ENCODE data around the gene FHIP2A. TPM values are rescaled to one million over a fixed set of nuclear protein-coding genes. Genes with fewer than 3 reads are reported as not detected.

Gene FHIP2A
- total RNA-seq, 1 donor from 2014 or later, result 30.2 TPM

DNA sequence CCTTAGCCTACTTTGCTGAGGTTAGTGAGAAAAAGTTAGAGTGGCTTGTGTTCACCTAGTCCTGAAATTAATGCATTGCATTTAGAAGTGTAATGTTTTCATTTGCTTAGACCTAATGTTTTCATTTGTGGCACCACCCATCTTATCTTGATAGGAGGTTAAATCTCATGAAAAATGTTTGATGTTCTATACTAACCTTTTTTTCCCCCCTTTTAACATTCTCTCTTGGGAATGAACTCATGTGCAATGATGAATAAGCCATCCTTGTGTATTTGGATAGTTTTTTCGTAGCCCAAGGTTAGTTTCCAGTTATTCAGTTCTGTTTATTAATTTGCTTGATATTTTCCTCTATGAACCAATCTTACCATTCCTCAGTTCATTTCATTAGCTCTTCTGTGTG lies 2.8 kb downstream of the FHIP2A start:
- peaks cover 28% of the 10 kb centered on the region for H3K4me1 ChIP-seq
- intact Hi-C loops (cut with DNase I), result no loop called here
- no peaks in the 10 kb centered on the region for H3K9me3 ChIP-seq
- peak overlapping the region; percentile 79 for H3K4me3 ChIP-seq
- no peaks in the 10 kb centered on the region for H3K36me3 ChIP-seq
- H3K27ac ChIP-seq, result no peak overlapping the region
- H3K27me3 ChIP-seq, result no peaks in the 10 kb centered on the region
- no peak for DNase-seq
- ATAC-seq, result no peak
- TF ChIP-seq, protein P1, sequence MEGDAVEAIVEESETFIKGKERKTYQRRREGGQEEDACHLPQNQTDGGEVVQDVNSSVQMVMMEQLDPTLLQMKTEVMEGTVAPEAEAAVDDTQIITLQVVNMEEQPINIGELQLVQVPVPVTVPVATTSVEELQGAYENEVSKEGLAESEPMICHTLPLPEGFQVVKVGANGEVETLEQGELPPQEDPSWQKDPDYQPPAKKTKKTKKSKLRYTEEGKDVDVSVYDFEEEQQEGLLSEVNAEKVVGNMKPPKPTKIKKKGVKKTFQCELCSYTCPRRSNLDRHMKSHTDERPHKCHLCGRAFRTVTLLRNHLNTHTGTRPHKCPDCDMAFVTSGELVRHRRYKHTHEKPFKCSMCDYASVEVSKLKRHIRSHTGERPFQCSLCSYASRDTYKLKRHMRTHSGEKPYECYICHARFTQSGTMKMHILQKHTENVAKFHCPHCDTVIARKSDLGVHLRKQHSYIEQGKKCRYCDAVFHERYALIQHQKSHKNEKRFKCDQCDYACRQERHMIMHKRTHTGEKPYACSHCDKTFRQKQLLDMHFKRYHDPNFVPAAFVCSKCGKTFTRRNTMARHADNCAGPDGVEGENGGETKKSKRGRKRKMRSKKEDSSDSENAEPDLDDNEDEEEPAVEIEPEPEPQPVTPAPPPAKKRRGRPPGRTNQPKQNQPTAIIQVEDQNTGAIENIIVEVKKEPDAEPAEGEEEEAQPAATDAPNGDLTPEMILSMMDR (IDR thresholded peaks at IDR 0.05), result no peak

DNA sequence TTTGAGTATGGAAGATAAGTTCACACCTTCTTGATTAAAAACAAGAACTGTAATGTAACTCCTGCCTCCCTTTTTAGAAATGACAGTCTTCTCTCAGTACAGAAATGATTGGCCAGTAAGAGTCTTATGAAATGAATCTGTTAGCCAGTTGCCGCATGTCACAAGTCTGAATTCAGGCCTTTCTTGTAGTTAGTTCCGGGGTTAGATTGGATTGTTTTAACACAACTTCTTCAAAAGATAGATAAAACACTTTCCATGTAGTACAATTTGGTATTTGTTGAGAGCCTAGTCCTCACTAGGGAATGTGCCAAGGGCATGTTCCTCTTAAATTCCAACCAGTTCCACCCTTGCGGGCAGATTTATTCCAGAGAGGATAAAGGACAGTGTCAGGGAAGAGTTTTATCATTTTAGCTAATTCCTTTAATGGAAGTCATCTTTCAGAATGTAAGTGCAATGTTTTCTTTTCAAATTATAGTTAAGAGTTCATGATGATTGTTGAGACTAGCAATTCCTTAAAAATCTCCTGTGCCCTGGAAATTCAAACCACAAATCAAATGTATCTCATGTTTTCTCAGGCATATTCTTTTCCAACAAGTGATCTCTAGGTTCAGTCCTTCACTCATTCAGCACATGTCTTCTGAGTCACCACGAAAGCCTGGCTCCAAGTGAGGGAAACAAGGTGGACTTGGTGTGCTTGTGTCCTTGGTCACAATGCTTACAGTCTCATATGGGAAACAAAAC lies 4.1 kb downstream of the FHIP2A start:
- H3K9me3 ChIP-seq, result no peaks in the 10 kb centered on the region
- ATAC-seq, result no peak
- TF ChIP-seq, protein P1 (IDR thresholded peaks at IDR 0.05), result no peak

DNA sequence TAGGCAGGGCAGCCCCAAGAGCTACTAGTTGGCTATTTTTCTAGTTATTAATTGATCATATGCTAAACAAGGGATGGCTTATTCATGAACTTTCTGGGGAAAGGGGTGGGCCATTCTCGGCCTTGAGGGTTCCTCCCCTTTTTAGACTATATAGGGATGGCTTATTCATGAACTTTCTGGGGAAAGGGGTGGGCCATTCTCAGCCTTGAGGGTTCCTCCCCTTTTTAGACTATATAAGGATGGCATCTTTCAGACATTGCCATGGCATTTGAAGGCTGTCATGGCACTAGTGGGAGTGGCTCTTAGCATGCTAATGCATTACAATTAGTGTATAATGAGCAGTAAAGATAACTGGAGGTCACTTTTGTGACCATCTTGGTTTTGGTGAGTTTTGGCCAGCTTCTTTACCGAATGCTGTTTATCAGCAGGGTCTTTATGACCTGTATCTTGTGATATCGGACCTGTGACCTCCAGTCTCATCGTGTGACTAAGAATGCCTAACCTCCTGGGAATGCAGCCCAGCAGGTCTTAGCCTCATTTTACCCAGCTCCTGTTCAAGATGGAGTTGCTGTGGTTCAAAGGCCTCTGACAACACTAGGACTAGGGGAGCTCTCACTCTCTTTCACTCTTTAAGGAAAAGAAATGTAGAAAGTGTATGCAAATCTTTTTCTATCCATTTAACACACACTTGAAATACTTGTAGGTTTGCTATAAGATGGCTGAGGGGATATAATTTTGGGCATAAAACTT lies 7.8 kb downstream of the FHIP2A start:
- no peak for ATAC-seq

More for the DNA sequence above, 4.1 kb downstream of the FHIP2A start:
- Histone ChIP-seq H3K36me3 (no peaks in the 10 kb centered on the region), H3K27me3 (no peaks in the 10 kb centered on the region), H3K27ac (no peak overlapping the region), H3K4me3 (no peak overlapping the region), H3K4me1 (peaks cover 28% of the 10 kb centered on the region)
- DNase-seq, result no peak
- intact Hi-C loops (cut with DNase I), result no loop called here

DNA sequence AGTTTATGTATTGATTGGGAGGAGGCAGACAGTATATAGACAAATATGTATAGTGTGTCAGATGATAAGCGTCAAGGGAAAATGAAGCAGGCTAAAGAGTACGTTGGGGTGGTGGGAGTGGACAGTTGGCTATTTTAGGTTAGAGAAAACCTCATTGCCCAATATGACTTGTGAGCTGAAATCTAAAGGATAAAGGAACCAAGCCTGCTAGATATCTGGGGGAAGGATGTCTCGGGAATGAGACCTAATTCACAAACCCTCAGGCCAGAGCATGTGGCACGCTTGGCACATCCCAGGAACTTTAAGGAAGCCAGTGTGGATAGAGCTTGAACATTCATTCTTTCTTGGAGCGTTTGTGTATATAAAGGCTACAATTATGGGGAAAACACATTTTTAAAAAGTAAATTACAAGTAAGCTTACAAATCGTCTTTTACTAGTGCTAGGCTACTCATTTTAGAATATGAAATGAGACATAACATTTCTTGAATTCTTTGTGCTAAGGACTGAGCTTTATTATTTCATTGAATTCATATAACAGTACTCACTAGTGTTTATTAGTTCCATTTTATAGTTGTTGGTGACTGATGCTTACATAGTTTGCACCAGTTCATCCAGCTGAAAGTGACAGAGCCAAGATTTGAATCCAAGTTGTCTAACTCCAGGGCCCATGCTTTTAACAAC lies 9.7 kb downstream of the FHIP2A start:
- intact Hi-C loops (cut with DNase I), result no loop called here
- peaks cover 51% of the 10 kb centered on the region for H3K36me3 ChIP-seq
- no peaks in the 10 kb centered on the region for H3K4me1 ChIP-seq
- H3K9me3 ChIP-seq, result no peaks in the 10 kb centered on the region
- TF ChIP-seq, protein P1 (IDR thresholded peaks at IDR 0.05), result no peak
- ATAC-seq, result no peak
- H3K27me3 ChIP-seq, result no peaks in the 10 kb centered on the region
- H3K4me3 ChIP-seq, result no peak overlapping the region
- no peak overlapping the region for H3K27ac ChIP-seq
- no peak for DNase-seq

More for the DNA sequence above, 7.8 kb downstream of the FHIP2A start:
- intact Hi-C loops (cut with DNase I), result no loop called here
- peaks cover 18% of the 10 kb centered on the region for H3K4me1 ChIP-seq
- peaks cover 32% of the 10 kb centered on the region for H3K36me3 ChIP-seq
- no peak overlapping the region for H3K4me3 ChIP-seq
- H3K9me3 ChIP-seq, result no peaks in the 10 kb centered on the region
- no peaks in the 10 kb centered on the region for H3K27me3 ChIP-seq
- TF ChIP-seq, protein P1 (IDR thresholded peaks at IDR 0.05), result no peak
- no peak for DNase-seq
- no peak overlapping the region for H3K27ac ChIP-seq

DNA sequence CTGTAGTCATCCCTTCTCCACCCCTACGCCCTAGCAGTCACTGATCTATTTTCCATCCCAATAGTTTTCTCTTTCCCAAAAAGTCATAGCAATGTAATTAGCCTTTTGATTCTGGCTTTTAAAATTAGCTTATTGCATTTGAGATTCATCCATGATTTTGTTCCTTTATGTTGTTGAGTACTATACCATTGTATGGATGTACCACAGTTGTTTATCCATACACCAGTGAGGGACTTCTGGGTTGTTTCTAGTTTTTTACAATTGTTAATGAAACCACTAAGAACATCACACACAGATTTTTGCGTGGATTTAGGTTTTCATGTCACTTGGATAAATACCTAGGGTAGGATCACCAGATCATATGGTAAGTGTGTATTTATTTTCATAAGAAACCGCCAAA lies 16.1 kb downstream of the FHIP2A start:
- ATAC-seq, result no peak

More for the DNA sequence above, 16.1 kb downstream of the FHIP2A start:
- no peak overlapping the region for H3K4me3 ChIP-seq
- H3K27me3 ChIP-seq, result no peaks in the 10 kb centered on the region
- H3K9me3 ChIP-seq, result no peaks in the 10 kb centered on the region
- peaks cover 97% of the 10 kb centered on the region for H3K36me3 ChIP-seq
- H3K4me1 ChIP-seq, result no peaks in the 10 kb centered on the region
- intact Hi-C loops (cut with DNase I), result no loop called here
- H3K27ac ChIP-seq, result no peak overlapping the region
- TF ChIP-seq, protein P1 (IDR thresholded peaks at IDR 0.05), result no peak
- no peak for DNase-seq

All from upper lobe of right lung (tissue), 1 donor.